Skin of body (tissue), 2 donors: ENCODE data around the gene ASB7. TPM values are rescaled to one million over a fixed set of nuclear protein-coding genes. Genes with fewer than 3 reads are reported as not detected.
"Not testable (repeated sequence)": the region's sequence is repeated elsewhere in the genome, so short reads cannot be mapped to it uniquely, and the experiment has no call there.

Experiments
- DNase-seq: peaks from one replicate; lab custom pipeline; 2025; lab: John Stamatoyannopoulos, UW
- total RNA-seq: library from RNA; depleted of rRNA; stranded (reverse); fragments of >200 nt; gene quantifications from one replicate; pipeline ENCODE4 v1.2.3, GENCODE V29; 2014

Gene ASB7, protein sequence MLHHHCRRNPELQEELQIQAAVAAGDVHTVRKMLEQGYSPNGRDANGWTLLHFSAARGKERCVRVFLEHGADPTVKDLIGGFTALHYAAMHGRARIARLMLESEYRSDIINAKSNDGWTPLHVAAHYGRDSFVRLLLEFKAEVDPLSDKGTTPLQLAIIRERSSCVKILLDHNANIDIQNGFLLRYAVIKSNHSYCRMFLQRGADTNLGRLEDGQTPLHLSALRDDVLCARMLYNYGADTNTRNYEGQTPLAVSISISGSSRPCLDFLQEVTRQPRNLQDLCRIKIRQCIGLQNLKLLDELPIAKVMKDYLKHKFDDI
- 10.2 TPM for total RNA-seq

DNA sequence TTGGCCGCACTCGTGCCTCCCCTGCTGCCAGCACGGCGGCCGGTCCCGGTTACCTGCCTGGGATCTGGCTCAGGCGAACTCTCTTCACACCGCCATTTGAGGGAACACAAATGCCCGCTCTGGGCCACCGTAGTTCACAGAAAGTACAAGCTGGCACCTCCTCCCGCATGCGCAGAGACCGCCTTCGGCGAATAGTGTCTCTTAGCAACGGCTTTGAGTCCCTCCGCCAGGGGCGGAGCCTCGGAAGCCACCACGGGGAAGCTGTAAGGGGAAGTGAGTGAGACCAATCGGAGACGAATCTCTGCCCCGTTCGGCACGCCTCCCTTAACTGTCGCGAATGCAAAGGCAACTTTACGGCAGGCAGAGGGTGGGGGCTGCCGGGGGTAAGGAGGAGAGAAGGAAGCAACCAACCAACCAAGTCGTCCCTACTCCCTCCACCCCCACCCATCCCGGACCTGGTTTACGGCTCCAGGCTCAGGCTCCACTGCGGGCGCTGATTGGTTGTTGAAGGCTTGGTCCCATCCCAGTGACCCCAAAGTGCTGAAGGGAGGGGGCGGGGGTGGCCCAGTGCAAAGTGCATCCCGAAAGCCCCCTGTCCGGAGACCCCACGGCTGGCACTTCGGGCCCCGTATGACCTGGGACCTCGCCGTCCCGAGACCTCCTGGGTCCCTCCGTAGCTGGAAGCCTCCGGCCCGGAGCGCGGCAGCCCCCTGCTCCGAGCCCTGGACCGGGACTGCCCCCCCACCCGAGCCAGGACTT, at the start of gene ASB7, which contains the start of gene LINS1:
Gene ASB7 (plus strand): TSS at position 526 of the 759 bp plus-strand sequence. CDS start 9,628 bp downstream, outside the sequence.
Gene LINS1 (minus strand): TSS at position 121 of the 759 bp plus-strand sequence. CDS start 21,342 bp downstream, outside the sequence.
- peak; percentile 100 for DNase-seq

DNA sequence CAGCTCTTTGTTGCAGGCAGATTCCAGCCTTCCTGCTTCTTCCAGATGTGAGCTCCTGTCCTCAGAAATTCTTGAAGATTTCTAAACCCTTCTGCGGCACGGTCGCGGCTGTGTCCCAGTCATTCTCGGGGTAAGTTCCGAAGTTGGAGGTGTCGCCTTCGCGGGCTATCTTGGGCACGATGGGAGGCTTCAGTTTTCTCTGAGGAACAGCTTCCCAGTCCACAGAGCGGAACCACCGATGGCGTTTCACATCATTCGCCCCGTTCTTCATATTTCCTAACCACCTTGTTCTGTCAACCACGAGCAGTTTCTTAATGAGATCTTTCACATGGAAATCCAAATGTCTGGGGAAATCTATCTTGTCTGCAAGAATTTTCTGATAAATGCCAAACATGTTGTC, 48.9 kb upstream of the ASB7 start:
- no peak for DNase-seq

DNA sequence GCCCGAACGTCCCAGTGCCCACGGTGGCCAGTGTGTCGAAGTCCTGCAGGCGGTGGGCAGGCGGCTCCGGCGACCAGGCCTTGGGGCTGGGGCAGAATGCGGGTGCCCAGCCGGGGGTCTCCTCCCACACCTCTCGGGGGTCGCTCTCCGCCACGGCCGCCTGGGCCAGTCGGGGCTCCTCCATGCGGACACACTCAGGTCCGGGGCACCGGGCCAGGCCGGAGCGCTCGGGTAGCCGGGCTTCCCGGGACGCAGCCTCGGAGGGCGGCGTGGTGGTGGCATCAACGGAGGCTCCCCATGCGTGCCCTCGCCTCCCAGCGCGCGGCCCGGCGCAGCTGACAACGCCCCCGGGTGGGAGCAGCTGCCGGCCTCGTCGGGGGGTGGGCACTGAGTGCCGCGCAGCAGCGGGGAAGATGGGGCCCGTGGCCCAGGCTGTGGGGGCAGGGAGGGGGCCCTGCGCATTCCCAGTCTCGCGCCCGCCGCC, 43.6 kb upstream of the ASB7 start:
- DNase-seq = no peak

DNA sequence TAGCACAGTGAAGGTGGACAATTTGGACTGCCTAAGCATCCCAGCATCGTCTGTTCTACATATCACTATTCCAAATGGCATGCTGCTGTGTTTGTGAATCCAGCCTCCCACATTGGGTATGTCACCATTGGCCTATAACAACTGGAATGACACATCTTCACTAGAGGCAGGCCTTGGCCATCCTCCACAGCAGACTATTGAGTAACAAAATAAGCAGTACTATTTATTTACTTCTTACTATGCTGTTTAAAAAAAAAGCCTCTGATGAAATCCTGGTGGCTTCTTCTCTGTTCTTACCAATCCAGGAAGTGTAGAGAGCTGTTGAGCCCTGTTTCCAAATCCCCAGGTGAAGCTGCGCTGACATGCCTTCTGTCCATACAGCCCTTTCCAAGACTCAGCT, 43.1 kb upstream of the ASB7 start:
- no peak for DNase-seq

DNA sequence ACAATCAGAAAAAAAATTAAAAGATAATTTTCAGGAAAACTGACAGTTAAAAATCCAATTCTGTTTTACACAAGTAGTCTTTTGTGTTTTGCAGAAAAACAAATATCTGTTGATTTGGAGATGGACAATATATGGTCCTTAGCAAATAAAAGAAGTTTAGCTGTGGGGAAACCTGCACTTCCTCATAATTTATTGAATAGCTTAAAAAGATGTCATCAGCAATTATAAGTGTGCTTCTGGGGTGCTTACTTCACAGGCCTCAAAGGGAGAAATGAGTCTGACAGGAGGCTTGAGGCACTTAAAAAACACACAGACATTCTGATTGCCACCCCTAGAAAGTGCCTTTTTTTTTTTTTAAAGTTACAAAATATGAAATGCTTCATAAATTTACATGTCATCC, 42.1 kb upstream of the ASB7 start:
- no peak for DNase-seq

DNA sequence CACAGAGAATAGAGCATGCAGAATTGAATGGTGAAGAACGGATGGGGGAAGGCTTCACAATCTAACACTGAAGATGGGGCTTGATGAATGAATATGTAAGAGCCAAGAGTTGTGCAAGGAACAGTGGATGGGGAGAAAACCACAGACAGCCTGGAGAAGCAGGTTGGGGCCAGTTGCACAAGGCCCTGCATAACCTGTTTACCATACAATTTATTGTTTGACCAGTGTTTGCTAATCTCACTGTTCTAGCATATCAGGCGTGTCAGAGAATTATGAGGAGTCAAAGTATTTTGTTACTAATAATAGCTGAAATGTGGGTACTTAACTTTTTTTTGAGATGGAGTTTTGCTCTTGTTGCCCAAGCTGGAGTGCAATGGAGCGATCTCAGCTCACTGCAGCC, 36.8 kb upstream of the ASB7 start:
- no peak for DNase-seq

DNA sequence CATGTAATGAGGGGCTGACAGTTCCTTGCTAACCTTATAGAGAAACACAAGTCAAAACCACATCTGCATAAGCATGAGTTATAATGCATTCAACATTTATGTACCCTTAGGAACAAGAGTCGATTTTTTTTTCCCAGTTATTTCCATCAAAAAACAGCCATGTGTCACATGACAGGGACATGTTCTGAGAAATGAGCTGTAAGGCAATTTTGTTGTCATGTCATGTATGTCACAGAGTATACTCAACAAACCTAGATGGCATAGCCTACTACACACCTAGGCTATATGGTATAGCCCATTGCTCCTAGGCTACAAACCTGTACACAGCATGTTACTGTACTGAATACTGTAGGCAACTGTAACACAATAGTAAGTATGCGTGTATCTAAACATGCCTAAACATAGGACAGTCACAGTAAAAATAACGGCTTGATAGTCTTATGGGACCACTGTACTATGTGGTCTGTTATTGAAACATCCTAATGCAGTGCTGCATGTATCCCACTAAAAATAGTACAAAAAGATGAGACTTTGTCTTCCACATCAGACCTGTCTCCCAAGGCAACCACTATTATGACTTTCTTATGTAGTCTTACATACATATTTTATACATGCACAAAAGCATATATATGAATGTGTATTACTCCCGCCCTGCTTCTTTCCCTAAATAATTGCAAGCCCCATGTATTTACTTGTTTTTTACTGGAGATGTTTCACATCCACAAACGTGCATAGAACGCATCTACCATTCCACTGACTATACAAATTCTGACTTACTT, 35.4 kb upstream of the ASB7 start:
- no peak for DNase-seq

DNA sequence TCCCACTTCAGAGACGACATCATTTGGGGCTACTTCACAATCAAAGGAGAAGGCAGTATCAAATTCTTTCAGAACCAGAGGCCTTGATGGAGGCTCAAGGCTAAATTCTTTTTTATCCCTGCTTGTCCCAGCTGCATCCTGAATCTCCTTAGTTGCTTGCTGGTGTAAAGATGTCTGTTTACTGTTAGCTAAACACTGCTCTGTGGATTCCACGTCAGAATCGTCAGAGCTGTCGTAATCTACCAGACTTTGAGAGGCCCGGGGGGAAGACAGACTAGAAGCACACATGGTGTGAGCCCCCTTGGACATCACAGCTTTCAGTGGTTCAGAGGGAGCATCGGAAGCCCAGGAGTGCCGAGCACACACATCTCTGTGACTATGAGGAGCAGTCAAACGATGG, 33.0 kb upstream of the ASB7 start:
- no peak for DNase-seq

DNA sequence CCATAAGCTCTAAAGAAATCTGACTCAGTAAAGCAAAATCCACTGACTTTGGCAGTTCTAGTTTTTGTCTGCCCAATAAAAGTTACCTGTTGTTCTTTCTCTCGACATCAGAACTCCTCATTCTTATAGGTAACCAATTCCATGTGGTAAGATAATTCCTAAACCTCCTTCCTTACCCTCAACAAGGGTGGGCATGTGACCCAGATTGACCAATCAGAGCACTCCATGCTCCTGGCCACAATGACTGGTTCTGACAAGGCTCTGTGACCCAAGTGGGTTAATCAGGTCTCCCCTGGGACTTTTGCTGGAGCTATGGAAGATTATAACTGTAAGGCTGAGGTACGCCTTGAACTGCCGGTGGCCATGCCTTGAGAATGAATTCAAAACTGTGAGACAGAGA, 32.1 kb upstream of the ASB7 start:
- no peak for DNase-seq

DNA sequence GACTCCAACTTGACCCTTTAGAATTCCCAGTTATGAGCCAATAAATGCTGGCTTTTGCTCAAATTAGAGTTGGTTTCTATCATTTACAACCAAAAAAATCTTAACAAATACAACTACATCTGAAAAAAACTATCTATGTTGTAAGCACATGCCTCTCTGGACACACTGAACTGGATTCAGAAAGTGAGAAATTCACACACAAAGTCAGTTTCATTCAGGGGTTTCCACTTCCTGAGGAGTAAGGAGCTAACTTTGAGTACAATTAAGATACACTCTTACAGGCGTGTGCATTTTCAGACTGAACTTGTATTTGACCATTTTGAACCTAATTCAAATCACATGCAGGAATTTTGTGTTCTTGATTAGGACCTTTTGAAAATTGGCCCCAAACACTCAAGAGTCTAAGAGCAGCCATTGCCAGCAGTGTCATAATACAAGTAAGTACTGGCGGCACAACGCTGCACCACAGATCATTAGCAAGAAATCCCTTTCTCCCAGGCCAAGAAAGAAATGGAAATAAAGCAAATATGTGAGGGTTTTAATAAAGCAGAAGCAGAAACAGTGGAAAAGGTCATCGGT, 31.6 kb upstream of the ASB7 start:
- no peak for DNase-seq

DNA sequence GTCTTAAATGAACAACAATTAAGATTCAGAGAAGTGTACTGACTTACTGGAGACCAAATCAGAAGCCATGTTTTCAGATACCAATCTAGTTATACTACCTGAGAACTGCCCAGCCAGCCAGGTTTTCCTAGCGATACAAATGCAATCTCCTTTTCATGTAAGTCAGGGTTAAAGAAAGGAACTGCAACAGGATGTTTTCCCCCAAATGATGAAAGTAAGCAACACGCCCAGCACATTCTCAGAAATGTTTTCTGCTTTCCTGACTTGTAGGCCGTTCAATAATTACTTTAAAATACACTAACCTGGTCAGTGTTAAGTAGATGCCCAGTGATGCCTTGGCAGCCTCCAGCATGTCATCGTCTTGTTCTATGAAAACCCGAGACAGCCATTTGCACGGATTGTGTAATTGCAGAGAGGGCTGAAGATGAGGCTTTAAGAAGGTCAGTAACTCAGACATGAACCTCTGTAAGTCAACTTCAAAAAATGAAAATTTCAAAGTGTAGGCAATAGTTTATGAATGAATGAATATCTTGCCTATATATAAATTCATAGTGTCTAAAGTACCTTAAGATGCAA, 30.7 kb upstream of the ASB7 start:
- no peak for DNase-seq

DNA sequence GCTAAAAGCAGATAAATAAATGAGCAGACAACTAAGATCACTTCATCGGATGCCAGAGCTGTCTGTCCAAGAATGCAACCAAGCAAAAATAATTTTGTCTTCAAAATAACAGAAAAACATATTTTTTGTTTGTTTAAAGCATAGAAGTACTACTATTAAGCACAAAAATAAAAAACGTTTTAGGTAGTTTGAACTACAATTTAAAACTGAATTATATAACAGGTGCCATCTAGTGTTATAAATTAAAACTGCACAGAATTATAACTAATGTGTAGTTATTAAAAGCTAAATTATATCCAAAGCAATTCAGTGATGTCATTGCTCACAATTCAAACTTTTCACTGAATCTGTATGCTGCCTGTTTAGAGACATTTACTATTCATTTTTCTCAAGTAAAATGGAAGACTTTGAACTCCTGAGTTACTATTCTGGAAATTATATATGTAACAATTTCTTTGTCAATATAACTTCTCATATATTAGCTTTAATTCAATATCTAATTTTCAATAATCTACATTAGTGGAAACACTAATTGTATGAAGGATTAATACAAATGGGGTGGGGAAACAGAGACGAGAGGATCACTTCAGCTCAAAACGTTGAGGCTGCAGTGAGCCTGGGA, 29.9 kb upstream of the ASB7 start:
- DNase-seq = peak; percentile 55

DNA sequence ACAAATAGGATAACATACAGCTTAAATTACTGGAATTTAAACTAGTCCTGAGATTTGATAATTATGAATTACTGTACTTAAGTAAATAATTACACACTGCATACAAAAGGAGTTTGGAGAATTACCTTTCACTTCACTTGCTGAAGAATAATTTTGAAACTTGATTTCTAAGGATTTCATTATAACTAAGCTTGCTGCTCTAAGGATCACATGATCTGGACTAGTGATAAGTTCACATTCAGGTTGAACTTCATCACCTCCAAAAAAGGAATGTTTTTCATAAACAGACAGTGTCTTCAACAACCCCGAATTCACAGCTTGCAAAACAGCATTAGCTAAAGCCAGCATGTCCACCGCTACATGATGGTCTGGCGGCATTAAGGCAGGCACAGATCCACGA, 28.9 kb upstream of the ASB7 start:
- DNase-seq = no peak

DNA sequence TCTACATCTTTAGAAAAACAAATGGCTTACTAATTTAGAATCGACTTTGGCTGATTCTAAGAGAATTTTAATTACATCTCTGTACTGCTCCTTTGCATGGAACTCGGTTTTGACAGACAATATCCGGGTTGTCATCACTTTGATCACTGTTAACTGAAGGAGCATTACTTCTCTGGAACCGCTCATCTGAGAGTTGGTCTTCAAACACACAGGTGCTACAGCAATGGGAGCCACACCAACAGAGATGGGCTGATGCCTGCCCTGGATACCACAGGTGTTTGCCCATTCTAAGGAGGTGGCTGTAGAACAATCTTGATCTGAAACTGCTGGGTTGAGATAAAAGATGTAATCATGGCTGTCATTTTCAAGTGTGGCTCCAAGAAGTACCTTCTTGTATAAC, 22.0 kb upstream of the ASB7 start:
- no peak for DNase-seq

DNA sequence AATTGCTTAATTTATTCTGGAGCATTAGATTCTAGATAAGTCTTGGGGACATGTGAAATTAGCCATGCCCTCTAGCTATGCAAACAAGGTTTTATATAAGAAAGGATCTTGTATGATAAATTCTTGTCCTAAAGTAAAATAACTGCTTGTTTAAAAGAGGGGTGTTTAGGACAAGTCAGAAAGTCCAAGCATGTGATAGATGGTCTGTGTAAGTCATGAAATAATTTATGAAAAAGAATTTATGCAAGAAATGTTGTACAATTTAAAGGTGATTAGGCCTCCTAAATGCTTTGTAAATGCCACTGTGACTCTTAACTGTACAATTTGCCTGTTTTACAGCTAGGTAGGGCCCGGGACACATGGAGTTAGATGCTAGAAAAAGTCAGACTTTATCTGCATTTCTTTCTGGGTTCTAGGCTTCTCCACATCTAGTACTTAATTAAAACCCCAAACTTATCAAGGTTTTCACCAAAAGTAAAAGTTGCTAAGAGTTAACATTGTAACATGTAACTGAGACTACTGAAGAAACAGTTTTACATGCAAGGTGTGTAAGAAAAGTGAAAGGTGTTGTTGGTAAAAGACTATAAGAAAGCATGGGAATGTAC, 13.6 kb upstream of the ASB7 start:
- DNase-seq = no peak

DNA sequence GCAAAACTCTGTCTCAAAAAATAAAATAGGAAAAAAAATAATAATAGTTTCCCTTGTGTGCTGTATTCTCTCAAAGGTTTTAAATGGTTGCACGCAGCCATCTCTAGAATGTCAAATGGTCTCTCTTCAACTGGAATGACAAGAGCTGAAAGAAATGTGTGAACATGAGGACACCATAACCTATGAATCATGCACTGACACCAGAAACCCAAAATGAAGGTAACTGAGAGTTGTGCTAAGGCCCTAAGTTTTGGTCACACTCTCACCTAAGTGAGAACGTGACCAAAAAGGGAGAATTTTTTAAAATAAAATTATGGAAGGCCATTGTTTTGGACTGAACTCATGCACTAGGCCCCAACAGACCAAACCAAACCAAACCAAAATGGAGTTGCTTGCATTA, 11.2 kb upstream of the ASB7 start:
- DNase-seq = not testable (repeated sequence)

DNA sequence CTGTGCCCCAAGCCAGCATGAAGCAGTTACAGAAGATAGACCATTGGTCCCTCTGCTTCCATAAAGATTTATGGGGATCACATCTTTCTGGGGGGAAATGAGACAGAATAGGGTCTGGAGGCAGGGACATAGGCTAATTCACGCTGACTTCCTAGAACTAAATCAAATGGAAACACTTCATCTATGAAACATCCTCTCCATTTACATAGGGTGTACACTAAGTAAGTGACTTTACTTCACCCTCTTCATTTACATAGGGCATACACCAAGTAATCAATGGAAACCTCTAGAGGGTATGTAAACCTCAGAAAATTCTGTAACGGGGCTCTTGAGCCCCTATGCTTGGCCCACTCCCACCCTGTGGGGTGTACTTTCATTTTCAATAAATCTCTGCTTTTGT, 10.6 kb upstream of the ASB7 start:
- no peak for DNase-seq

DNA sequence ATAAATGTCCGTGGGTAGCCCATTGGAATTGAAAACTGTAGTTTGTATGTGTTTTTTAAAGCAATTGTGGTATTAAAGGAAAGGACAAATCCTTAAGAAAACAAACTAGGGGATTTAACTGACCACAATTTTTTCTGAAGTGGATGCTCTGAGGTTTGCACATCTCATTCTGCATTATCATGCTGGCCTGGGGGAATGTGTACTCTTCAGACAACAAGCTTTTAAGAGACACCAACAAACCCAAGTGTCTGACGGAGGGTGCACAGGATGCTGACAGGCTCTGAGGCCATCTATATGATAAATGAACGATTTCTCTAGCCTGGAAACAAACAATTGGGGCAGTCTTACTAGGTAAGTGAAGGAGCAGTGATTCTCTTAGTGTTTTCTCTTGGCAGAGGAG, 9.5 kb upstream of the ASB7 start:
- DNase-seq = no peak

DNA sequence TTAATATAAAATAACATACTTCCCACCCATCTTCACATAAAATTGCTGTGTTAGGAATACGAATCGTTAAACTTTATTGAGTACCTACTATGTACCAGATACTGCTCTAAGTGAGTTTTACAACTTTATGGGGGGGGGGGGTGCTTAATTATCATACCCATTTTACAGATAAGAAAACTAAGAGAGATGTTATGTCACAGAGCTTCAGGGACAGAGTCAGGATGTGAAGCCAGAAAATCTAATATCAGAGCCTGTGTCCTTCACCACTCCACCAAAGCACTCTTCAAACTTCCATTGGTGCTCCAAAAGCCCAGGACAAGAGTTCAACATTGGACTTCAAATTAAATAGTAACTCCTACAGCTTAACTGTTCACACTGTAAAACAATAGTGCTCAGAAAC, 9.0 kb upstream of the ASB7 start:
- no peak for DNase-seq

DNA sequence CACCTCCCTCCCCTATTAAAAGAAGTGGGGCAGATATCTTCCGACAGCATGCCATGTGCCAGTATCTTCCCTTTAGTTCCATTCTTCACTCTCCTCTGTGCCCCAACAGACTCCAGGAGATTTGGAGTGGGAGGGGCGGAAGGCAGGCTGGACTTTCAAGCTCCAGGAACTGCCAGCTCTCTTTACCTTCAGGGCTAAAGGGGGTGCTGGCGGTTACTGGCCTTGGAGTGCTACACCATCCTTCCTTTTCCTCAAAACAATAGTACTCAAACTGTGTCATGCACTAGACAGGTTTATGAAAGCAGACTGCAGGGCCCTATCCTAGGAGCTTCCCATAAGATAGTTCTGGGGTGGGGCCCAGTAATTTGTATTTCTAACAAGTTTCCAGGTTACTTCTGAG, 6.4 kb upstream of the ASB7 start:
- DNase-seq = no peak
